Pancreas (tissue), 10 donors: ENCODE results near the gene PVALEF. TPM values are rescaled to one million over a fixed set of nuclear protein-coding genes. Genes with fewer than 3 reads are reported as not detected.

ENCODE experiments used
- ATAC-seq, 4 donors: fragments of 200-7000 bp; cut with Tn5 transposase; one replicate each; pipeline versions ENCODE4 v1.8.0 to v1.9.1; 2020; ENCODE audit warnings: mild to moderate bottlenecking in 4 of 4, moderate library complexity in 4 of 4
- DNase-seq, 6 donors: peaks; one replicate each; pipeline ENCODE4 v3.0.0-alpha.2; 2020
- FAIRE-seq: peaks from 2 replicates; lab custom pipeline; 2012; peaks lifted over from hg19 to GRCh38; lab: Jason Lieb, UNC
- H3K27ac ChIP-seq, 4 donors: fragments of 200-600 bp; sonication (generic); 1 replicate in 3 of 4; 2 replicates in 1 of 4; pipeline versions ENCODE4 v1.5.0 to v1.8.0; 2020
- H3K27me3 ChIP-seq, 4 donors: fragments of 200-600 bp; one replicate each; pipeline ENCODE4 v1.8.0; 2021
- H3K36me3 ChIP-seq, 3 donors: fragments of 200-600 bp; sonication (generic) in 1 of 3; one replicate each; pipeline versions ENCODE4 v1.5.0 to v1.8.0; 2020 to 2021
- H3K4me1 ChIP-seq, 3 donors: fragments of 200-600 bp; one replicate each; pipeline ENCODE4 v1.8.0; 2021
- H3K4me3 ChIP-seq, 4 donors: fragments of 200-600 bp; sonication (generic) in 2 of 4; one replicate each; pipeline versions ENCODE4 v1.5.0 to v1.8.0; 2020 to 2021
- H3K9me3 ChIP-seq, 4 donors: fragments of 200-600 bp; one replicate each; pipeline ENCODE4 v1.8.0; 2021
- CTCF ChIP-seq, 4 donors: fragments of 200-600 bp; sonication (generic) in 3 of 4; IDR thresholded peaks; one replicate each; pipeline versions ENCODE4 v1.5.0 to v1.8.0; 2021; ENCODE audit warnings: antibody characterized with exemption in 4 of 4
- WGBS, 2 donors: extraction: QIAGEN DNeasy Blood & Tissue Kit; methylation state at CpG; one replicate each; pipeline ENCODE4 v1.1.7; 2013; 5-methylcytosine and 5-hydroxymethylcytosine counted together
- intact Hi-C, 3 donors: fragments of 100-400 bp; cut with DNase I; formaldehyde crosslinking; loops; one replicate each; pipeline versions ENCODE4 v1.11.1 to v1.14.2; 2022
- polyA plus RNA-seq, 2 donors: library from polyadenylated mRNA; stranded (reverse); fragments of 200-250 nt; gene quantifications; one replicate each; pipeline ENCODE4 v1.2.3, GENCODE V29; 2013
- total RNA-seq, 6 donors: library from RNA; stranded (reverse); fragmentation: NEBNext Ultra II Directional in 4 of 6; extraction: Animal tissue kit (Norgen Biotek cat#: 25700) in 4 of 6; gene quantifications; one replicate each; pipeline versions ENCODE4 v1.2.1 to v1.2.4, GENCODE V29; 2021 to 2023
- donor health status: healthy with polysubstance abuse.
- donor health status: DM: no; HTN: no; CAD: no; lungs with moderate emphysema.
- donor health status: DM: no; HTN: no; CAD: no.
- donor health status: control.
- donor health status: control.
- donor health status: Bipolar disorder and iron deficiency.
- donor health status: DM: yes; HTN: yes; CAD: no.
- donor health status: DM: no; HTN: no; CAD: no.
- donor health status: DM: no; HTN: no; CAD: no.
- donor health status: DM: yes; HTN: yes; CAD: no.

PVALEF gene
- total and polyA plus RNA-seq, 8 donors = 0.11 to 0.51 (median 0.17) TPM; not detected in 2

- Histone ChIP-seq H3K4me3 (no peak overlapping the region), H3K4me1 (no peaks in the 10 kb centered on the region), H3K36me3 (no peaks in the 10 kb centered on the region), H3K9me3 (no peaks in the 10 kb centered on the region), H3K27ac (no peak overlapping the region), H3K27me3 (no peaks in the 10 kb centered on the region)
- no peak for TF ChIP-seq CTCF (IDR thresholded peaks at IDR 0.05)
- ATAC-seq (no peak), FAIRE-seq (no peak), DNase-seq (peak in 2 of 6 donors; percentile 25 to 62)
- 89 to 91% methylated on average over 36 to 45 of the region's 45 CpGs for WGBS, 2 donors
- intact Hi-C loops = no loop called here
Measured at GRCh38 chr17:81196505-81197408, 31.4 kb downstream of the PVALEF start.

- DNase-seq (peak in 2 of 6 donors; percentile 30 to 76), FAIRE-seq (no peak), ATAC-seq (no peak)
- H3K4me3 ChIP-seq = no peak overlapping the region
- TF ChIP-seq CTCF (IDR thresholded peaks at IDR 0.05) = no peak
- no peaks in the 10 kb centered on the region for H3K4me1 ChIP-seq
- intact Hi-C loops = no loop called here
- 89% methylated on average over 14 of the region's 14 CpGs for WGBS, 2 donors
- no peak overlapping the region for H3K27ac ChIP-seq
- H3K27me3 ChIP-seq = no peaks in the 10 kb centered on the region
- no peaks in the 10 kb centered on the region for H3K36me3 ChIP-seq
- no peaks in the 10 kb centered on the region for H3K9me3 ChIP-seq
Measured at GRCh38 chr17:81197409-81197795, 32.1 kb downstream of the PVALEF start.

DNA sequence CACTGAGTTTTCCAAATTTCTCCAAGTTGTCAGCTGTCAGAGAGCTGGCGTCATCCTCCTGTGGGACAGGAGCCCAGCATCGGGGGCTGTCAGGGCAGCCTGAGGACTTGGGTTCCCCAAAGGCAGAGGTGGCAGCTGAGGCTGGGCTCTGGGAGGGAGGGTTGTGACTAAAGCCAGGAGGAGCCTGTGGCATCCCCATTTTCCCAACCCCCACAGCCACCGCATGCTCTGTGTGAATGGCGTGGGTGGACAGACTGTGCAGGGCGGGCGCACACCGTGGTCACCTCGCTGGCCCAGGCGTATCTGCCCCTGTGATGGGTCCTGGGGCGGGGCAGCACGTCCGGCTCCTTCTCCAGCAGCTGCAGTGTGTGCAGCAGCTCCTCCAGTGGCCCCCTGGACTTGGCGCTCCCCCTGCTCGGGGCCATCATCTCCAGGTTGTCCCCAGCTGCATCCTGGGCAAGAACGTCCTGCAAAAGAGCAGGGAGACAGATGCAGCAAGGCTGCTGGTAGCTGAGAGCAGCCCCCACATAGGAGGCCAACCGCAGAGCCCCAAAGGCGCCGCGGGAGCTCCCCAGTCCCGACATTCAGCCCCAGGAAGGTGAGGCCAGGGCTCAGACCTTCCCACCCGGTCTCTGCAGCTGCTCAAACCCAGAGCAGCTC is 32.7 kb downstream of the PVALEF start:
- Histone ChIP-seq H3K4me3 (no peak overlapping the region), H3K4me1 (no peaks in the 10 kb centered on the region), H3K36me3 (no peaks in the 10 kb centered on the region), H3K27me3 (no peaks in the 10 kb centered on the region), H3K9me3 (no peaks in the 10 kb centered on the region), H3K27ac (no peak overlapping the region)
- ATAC-seq (no peak), DNase-seq (peak in 2 of 6 donors; percentile 9 to 58), FAIRE-seq (no peak)
- TF ChIP-seq CTCF (IDR thresholded peaks at IDR 0.05) = no peak
- WGBS, 2 donors = 92 to 93% methylated on average over 21 of the region's 21 CpGs
- intact Hi-C loops = no loop called here

GRCh38 chr17:81198826-81199481 is 33.6 kb downstream of the PVALEF start:
- no peak for FAIRE-seq
- no peak overlapping the region for H3K27ac ChIP-seq
- intact Hi-C loops = no loop called here
- no peak for ATAC-seq
- no peaks in the 10 kb centered on the region for H3K4me1 ChIP-seq
- H3K36me3 ChIP-seq = no peaks in the 10 kb centered on the region
- H3K4me3 ChIP-seq = no peak overlapping the region
- 92 to 93% methylated on average over 22 of the region's 22 CpGs for WGBS, 2 donors
- no peak for TF ChIP-seq CTCF (IDR thresholded peaks at IDR 0.05)
- no peaks in the 10 kb centered on the region for H3K9me3 ChIP-seq
- no peaks in the 10 kb centered on the region for H3K27me3 ChIP-seq
- peak in 2 of 6 donors; percentile 31 to 63 for DNase-seq
